Activated naive CD4-positive, alpha-beta T cell treated with anti-CD3 and anti-CD28 coated beads, Interleukin-2, amount 50 U/mL, for 72 hours (primary cell): ENCODE results near the gene ANKEF1. TPM values are rescaled to one million over a fixed set of nuclear protein-coding genes. Genes with fewer than 3 reads are reported as not detected.

Experiments used
- total RNA-seq, 2 donors: library from RNA; stranded (reverse); gene quantifications; one replicate each; pipeline ENCODE4 v1.2.3, GENCODE V29; 2022

Gene ANKEF1
- total RNA-seq, 2 donors from 2014 or later = 1.0 to 1.8 TPM

Other genes starting within 250 kb of the ANKEF1 start
- not detected for gene PAK5, start 195.9 kb upstream of the ANKEF1 start, total RNA-seq
- under 1 TPM; 0.12 to 0.61 TPM for gene SNAP25, start 183.8 kb downstream of the ANKEF1 start, total RNA-seq